Measurements from ENCODE around the gene NARF. TPM values are rescaled to one million over a fixed set of nuclear protein-coding genes. Genes with fewer than 3 reads are reported as not detected.

Gene NARF
- total RNA-seq, 6 experiments from 2014 or later, result 9.3 to 48.6 (median 21.8) TPM

DNA sequence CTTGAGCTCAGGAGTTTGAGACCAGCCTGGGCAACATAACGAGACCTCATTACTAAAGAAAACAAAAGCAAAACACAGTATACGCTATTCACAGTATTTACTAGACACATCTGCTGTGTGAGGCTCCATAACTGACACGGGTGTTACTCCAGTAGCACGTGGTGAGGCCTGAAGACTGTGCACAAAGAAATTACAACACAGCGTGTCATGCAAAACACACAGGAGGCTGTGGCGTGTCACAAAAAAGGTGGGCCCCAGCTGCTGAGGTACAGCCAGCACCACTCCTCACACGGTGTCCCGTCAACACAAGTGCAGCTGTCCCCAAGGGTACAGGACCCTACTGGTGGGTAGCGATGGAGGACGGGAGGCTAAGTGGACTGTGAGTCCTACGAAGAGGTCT is 10.7 kb upstream of the NARF start:
- Histone ChIP-seq H3K9me3 (no peaks in the 10 kb centered on the region), H3K27ac (no peak overlapping the region), H3K27me3 (no peaks in the 10 kb centered on the region), H3K36me3 (no peaks in the 10 kb centered on the region), H3K4me1 (peaks cover 0 to 48% (median 13%) of the 10 kb centered on the region in 4 donors), H3K4me3 (no peak overlapping the region)
- intact Hi-C loops (cut with DNase I), result no loop called here
- no peak for TF ChIP-seq POLR2A (IDR thresholded peaks at IDR 0.05)
- TF ChIP-seq, protein P1, sequence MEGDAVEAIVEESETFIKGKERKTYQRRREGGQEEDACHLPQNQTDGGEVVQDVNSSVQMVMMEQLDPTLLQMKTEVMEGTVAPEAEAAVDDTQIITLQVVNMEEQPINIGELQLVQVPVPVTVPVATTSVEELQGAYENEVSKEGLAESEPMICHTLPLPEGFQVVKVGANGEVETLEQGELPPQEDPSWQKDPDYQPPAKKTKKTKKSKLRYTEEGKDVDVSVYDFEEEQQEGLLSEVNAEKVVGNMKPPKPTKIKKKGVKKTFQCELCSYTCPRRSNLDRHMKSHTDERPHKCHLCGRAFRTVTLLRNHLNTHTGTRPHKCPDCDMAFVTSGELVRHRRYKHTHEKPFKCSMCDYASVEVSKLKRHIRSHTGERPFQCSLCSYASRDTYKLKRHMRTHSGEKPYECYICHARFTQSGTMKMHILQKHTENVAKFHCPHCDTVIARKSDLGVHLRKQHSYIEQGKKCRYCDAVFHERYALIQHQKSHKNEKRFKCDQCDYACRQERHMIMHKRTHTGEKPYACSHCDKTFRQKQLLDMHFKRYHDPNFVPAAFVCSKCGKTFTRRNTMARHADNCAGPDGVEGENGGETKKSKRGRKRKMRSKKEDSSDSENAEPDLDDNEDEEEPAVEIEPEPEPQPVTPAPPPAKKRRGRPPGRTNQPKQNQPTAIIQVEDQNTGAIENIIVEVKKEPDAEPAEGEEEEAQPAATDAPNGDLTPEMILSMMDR (IDR thresholded peaks at IDR 0.05), result no peak
- 96% methylated on average over 7 of the region's 11 CpGs for WGBS (ENCODE audit: insufficient coverage, low coverage, low lambda C conversion rate, missing lambda C conversion rate)
- DNase-seq (no peak), ATAC-seq (no peak)

DNA sequence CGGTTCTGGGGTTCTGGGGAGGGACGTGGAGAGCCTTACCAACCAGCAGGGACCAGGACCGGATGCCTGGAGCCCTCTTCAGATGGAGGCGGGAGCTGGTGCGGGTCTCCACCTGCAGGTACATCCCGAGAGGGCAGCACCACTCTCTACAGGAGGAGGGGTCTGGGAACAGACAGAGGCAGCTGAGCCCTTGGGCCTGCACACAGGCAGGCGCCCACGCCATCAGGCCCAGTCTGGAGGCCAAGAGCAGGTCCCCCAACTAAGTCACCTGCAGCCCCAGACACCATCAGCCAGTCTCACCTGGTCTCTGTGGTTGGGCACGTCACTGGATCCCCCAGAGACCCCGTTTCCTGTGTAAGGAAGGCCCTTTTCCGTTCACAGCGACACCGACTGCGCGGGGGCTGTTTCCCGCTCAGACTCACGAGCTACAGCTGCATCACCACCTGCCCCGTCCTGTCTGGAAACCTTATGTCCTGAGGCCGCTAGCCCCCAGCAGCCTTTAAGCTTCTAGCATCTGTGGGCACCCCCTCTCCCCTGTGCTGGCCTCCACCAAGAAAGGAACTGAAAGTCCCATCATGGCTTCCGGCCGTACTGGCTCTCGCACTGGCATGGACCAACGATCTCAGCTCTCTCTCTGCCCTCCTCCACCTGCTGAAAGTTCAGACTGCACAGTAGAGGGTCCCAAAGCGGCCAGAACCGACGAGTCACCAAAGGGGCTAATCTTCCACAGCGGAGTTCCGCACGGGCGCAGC is 9.2 kb upstream of the NARF start:
- Histone ChIP-seq H3K4me1 (peaks cover 0 to 37% (median 11%) of the 10 kb centered on the region in 4 donors), H3K27ac (peak overlapping the region in 2 of 3 donors; percentile 92 to 93), H3K9me3 (no peaks in the 10 kb centered on the region), H3K36me3 (no peaks in the 10 kb centered on the region), H3K4me3 (peak overlapping the region; percentile 90 to 99 (median 95)), H3K27me3 (no peaks in the 10 kb centered on the region)
- intact Hi-C loops (cut with DNase I), result no loop called here
- 78% methylated on average over 7 of the region's 30 CpGs for WGBS (ENCODE audit: insufficient coverage, low coverage, low lambda C conversion rate, missing lambda C conversion rate)
- DNase-seq (peak in 2 of 3 donors; percentile 39 to 65), ATAC-seq (peak in 1 of 4 donors; percentile 4)
- TF ChIP-seq POLR2A (IDR thresholded peaks at IDR 0.05), result no peak
- TF ChIP-seq, protein P1 (IDR thresholded peaks at IDR 0.05), result no peak

GRCh38 chr17:82449883-82450356 is 8.6 kb upstream of the NARF start:
- H3K27ac ChIP-seq, result peak overlapping the region; percentile 86 to 93 (median 92)
- peaks cover 0 to 32% (median 9%) of the 10 kb centered on the region in 4 donors for H3K4me1 ChIP-seq
- TF ChIP-seq, protein P1 (IDR thresholded peaks at IDR 0.05), result no peak
- no peak for TF ChIP-seq POLR2A (IDR thresholded peaks at IDR 0.05)
- H3K36me3 ChIP-seq, result no peaks in the 10 kb centered on the region
- H3K27me3 ChIP-seq, result no peaks in the 10 kb centered on the region
- DNase-seq (no peak), ATAC-seq (no peak)
- no peaks in the 10 kb centered on the region for H3K9me3 ChIP-seq
- intact Hi-C loops (cut with DNase I), result no loop called here
- 78% methylated on average over 6 of the region's 18 CpGs for WGBS (ENCODE audit: insufficient coverage, low coverage, low lambda C conversion rate, missing lambda C conversion rate)
- H3K4me3 ChIP-seq, result peak overlapping the region; percentile 90 to 99 (median 95)

DNA sequence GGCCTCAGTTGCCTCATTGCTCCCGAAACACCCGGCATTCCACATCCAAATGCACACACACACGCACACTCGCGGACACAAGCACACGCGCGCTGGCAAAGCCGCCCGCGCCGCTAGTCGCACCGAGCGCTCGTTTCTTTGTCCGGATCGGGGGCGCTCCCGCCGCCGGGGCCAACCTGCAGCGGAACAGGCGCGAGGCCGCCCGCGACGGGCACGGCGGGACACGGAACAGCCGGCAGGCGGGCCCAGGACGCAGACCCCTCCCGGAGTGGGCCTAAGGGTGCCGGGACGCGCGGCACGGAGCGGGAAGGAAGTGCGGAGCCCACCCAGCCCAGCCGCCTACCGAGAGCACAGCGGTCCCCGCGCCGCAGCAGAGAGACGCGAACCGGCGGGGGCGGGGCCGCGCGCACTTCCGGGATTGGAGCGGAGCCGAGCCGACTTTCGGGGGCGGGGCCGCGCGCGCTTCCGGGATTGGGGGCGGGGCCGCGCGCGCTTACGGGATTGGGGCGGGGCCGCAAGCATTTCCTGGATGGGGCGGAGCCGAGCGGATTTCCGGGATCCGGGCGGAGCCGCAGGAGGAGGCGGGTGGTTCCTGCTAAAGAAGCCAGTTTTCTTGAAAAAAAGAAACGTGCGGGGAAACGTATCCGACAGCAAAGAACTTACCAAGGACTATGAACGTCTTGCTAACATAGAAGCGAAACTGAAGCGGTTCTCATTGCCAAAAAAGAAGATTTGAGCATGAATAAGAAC is 8.0 kb upstream of the NARF start, which contains the start of gene CYBC1:
Gene CYBC1 (minus strand): TSS at position 396 of the 750 bp plus-strand sequence. CDS start 1,498 bp downstream, outside the sequence.
- DNase-seq (peak; percentile 93 to 95 (median 94)), ATAC-seq (peak; percentile 92 to 97 (median 93))

More for the DNA sequence above, 8.0 kb upstream of the NARF start, which contains the start of gene CYBC1:
- TF ChIP-seq, protein P1 (IDR thresholded peaks at IDR 0.05), result no peak
- TF ChIP-seq POLR2A (IDR thresholded peaks at IDR 0.05), result peak; percentile 84
- Histone ChIP-seq H3K9me3 (no peaks in the 10 kb centered on the region), H3K4me1 (peaks cover 0 to 26% (median 6%) of the 10 kb centered on the region in 4 donors), H3K4me3 (peak within 1 kb of the TSS; percentile 90 to 99 (median 95)), H3K36me3 (no peaks in the 10 kb centered on the region), H3K27me3 (no peaks in the 10 kb centered on the region), H3K27ac (peak within 1 kb of the TSS; percentile 86 to 93 (median 92))
- intact Hi-C loops (cut with DNase I), result no loop called here
- WGBS (ENCODE audit: insufficient coverage, low coverage, low lambda C conversion rate, missing lambda C conversion rate), result under 1% methylated on average over 30 of the region's 91 CpGs
